Activated gamma-delta T cell treated with Interleukin-2 at 50 U/mL for 16 hours (primary cell): ENCODE results near the gene SPOUT1.

Experiments
- DNase-seq: peaks from one replicate; pipeline ENCODE4 v3.0.0-alpha.2; 2020

SPOUT1 gene

GRCh38 chr9:128836509-128837145 is 7.0 kb upstream of the SPOUT1 start:
- DNase-seq = no peak

- DNase-seq = no peak
Observed at GRCh38 chr9:128835246-128836210, 5.9 kb upstream of the SPOUT1 start.

GRCh38 chr9:128833696-128834095 is 4.1 kb upstream of the SPOUT1 start:
- DNase-seq = no peak

GRCh38 chr9:128828719-128829452 is 708 bp downstream of the SPOUT1 start:
- DNase-seq = no peak

- DNase-seq = no peak
Observed at GRCh38 chr9:128828267-128828666, 1.3 kb downstream of the SPOUT1 start.

GRCh38 chr9:128825923-128826700 is 3.5 kb downstream of the SPOUT1 start:
- no peak for DNase-seq

GRCh38 chr9:128824911-128825310 is 4.7 kb downstream of the SPOUT1 start:
- DNase-seq = no peak

- DNase-seq = no peak
Observed at GRCh38 chr9:128823903-128824406, 5.6 kb downstream of the SPOUT1 start.

- no peak for DNase-seq
Observed at GRCh38 chr9:128823362-128823902, 6.2 kb downstream of the SPOUT1 start.

GRCh38 chr9:128822407-128823042 is 7.1 kb downstream of the SPOUT1 start:
- no peak for DNase-seq

- no peak for DNase-seq
Observed at GRCh38 chr9:128821584-128822406, 7.8 kb downstream of the SPOUT1 start.

- no peak for DNase-seq
Observed at GRCh38 chr9:128820665-128821583, 8.7 kb downstream of the SPOUT1 start.

- no peak for DNase-seq
Observed at GRCh38 chr9:128819716-128820664, 9.6 kb downstream of the SPOUT1 start.

- DNase-seq = peak; percentile 20
Observed at GRCh38 chr9:128818839-128819715, 10.5 kb downstream of the SPOUT1 start.

GRCh38 chr9:128818099-128818838 is 11.3 kb downstream of the SPOUT1 start, which contains the start of gene ENDOG:
TSS of gene ENDOG (plus strand) at chr9:128818500. CDS start at chr9:128818685, 185 bp downstream.
- peak; percentile 98 for DNase-seq

- DNase-seq = no peak
Observed at GRCh38 chr9:128810873-128811272, 18.7 kb downstream of the SPOUT1 start.
